Neural cell (in vitro differentiated cells): ENCODE measurements around the gene MEGF11. TPM values are rescaled to one million over a fixed set of nuclear protein-coding genes. Genes with fewer than 3 reads are reported as not detected.

Experiments used
- H2AFZ ChIP-seq: fragments of 200-600, 300-800 bp; sonication (generic), shearing (Covaris generic); 2 replicates; pipeline ENCODE4 v1.6.0; 2014; ENCODE audit warnings: low read depth, mild to moderate bottlenecking, antibody characterized with exemption, low read length, moderate library complexity
- H3F3A ChIP-seq: fragments of 200-600 bp; shearing (Covaris generic); 2 replicates; pipeline ENCODE4 v1.6.1; 2016; ENCODE audit warnings: mild to moderate bottlenecking, moderate library complexity, mixed read lengths, antibody characterized with exemption, low read length; ENCODE audit not compliant: insufficient read depth, poor library complexity, severe bottlenecking
- H3K27ac ChIP-seq: fragments of 200-600, 300-800 bp; sonication (generic), shearing (Covaris generic); 2 replicates; pipeline ENCODE4 v1.5.1; 2014; ENCODE audit warnings: mild to moderate bottlenecking, low read length, moderate library complexity
- H3K27me3 ChIP-seq: fragments of 300-800, 200-600 bp; sonication (generic), shearing (Covaris generic); 2 replicates; pipeline ENCODE4 v1.6.0; 2014; ENCODE audit warnings: mild to moderate bottlenecking, low read depth, low read length, moderate library complexity; ENCODE audit not compliant: insufficient read depth
- H3K36me3 ChIP-seq: fragments of 300-800, 200-600 bp; sonication (generic), shearing (Covaris generic); 2 replicates; pipeline ENCODE4 v1.5.1; 2014; ENCODE audit warnings: mild to moderate bottlenecking, antibody characterized with exemption, low read length, moderate library complexity; ENCODE audit not compliant: insufficient read depth
- H3K4me2 ChIP-seq: fragments of 300-800, 200-600 bp; sonication (generic), shearing (Covaris generic); 2 replicates; pipeline ENCODE4 v1.6.0; 2014; ENCODE audit warnings: mild to moderate bottlenecking, low read length
- H3K4me3 ChIP-seq: fragments of 300-800, 200-600 bp; sonication (generic), shearing (Covaris generic); 2 replicates; pipeline ENCODE4 v1.5.1; 2014; ENCODE audit warnings: mild to moderate bottlenecking, low read length, moderate library complexity
- H3K79me2 ChIP-seq: fragments of 200-600 bp; shearing (Covaris generic); replicated peaks from 2 replicates; pipeline ENCODE4 v1.6.0; 2014; ENCODE audit warnings: mild to moderate bottlenecking, low read length, moderate library complexity; ENCODE audit not compliant: insufficient read depth
- H3K9ac ChIP-seq: fragments of 300-800, 200-600 bp; sonication (generic), shearing (Covaris generic); 2 replicates; pipeline ENCODE4 v1.6.1; 2016; ENCODE audit warnings: mild to moderate bottlenecking, low read length, mixed read lengths
- H3K9me2 ChIP-seq: fragments of 200-600 bp; shearing (Covaris generic); 2 replicates; pipeline ENCODE4 v1.6.1; 2016; ENCODE audit warnings: mild to moderate bottlenecking, low read length, mixed read lengths; ENCODE audit not compliant: insufficient read depth
- H3K9me3 ChIP-seq: fragments of 200-600, 300-800 bp; sonication (generic), shearing (Covaris generic); 2 replicates; pipeline ENCODE4 v1.6.1; 2016; ENCODE audit warnings: mild to moderate bottlenecking, mixed run types, low read length, moderate library complexity, mixed read lengths
- H4K20me1 ChIP-seq: fragments of 200-600 bp; shearing (Covaris generic); 2 replicates; pipeline ENCODE4 v1.6.1; 2016; ENCODE audit warnings: mild to moderate bottlenecking, mixed run types; ENCODE audit not compliant: insufficient read depth
- EP300 ChIP-seq: fragments of 450-650 bp; conservative IDR thresholded peaks from 2 replicates; pipeline ENCODE4 v1.6.1; 2014; ENCODE audit warnings: antibody characterized with exemption, mild to moderate bottlenecking, moderate library complexity; ENCODE audit not compliant: poor library complexity, severe bottlenecking
- EZH2 ChIP-seq: fragments of 200-600, 300-800 bp; shearing (Covaris generic), sonication (generic); IDR thresholded peaks from 2 replicates; pipeline ENCODE4 v1.6.1; 2014; ENCODE audit warnings: antibody characterized with exemption, low read length, borderline replicate concordance, mild to moderate bottlenecking; ENCODE audit not compliant: insufficient read depth, poor library complexity, severe bottlenecking
- MXI1 ChIP-seq: fragments of 450-650 bp; conservative IDR thresholded peaks from 2 replicates; pipeline ENCODE4 v1.6.1; 2014; ENCODE audit warnings: antibody characterized with exemption, mild to moderate bottlenecking; ENCODE audit not compliant: poor library complexity, severe bottlenecking
- POLR2AphosphoS5 ChIP-seq: IDR thresholded peaks from 2 replicates; pipeline ENCODE4 v1.6.1; 2012
- RAD21 ChIP-seq: fragments of 450-650 bp; conservative IDR thresholded peaks from 2 replicates; pipeline ENCODE4 v1.6.1; 2014; ENCODE audit warnings: antibody characterized with exemption, mild to moderate bottlenecking, moderate library complexity
- SMC3 ChIP-seq: fragments of 450-650 bp; conservative IDR thresholded peaks from 2 replicates; pipeline ENCODE4 v1.6.1; 2014; ENCODE audit warnings: antibody characterized with exemption, mild to moderate bottlenecking, moderate library complexity; ENCODE audit not compliant: poor library complexity
- TAF1 ChIP-seq: IDR thresholded peaks from 2 replicates; pipeline ENCODE4 v1.6.1; 2012; ENCODE audit warnings: low read depth
- polyA plus RNA-seq: library from polyadenylated mRNA; depleted of rRNA; stranded (reverse); fragments of >200 nt; gene quantifications from 2 replicates; pipeline ENCODE4 v1.2.3, GENCODE V29; 2014
- TF ChIP-seq, protein P1 (sequence below): IDR thresholded peaks from 2 replicates; pipeline ENCODE4 v1.6.1; 2012; ENCODE audit warnings: borderline replicate concordance
- TF ChIP-seq, protein P2 (sequence below): fragments of 450-650 bp; IDR thresholded peaks from 2 replicates; pipeline ENCODE4 v1.5.1; 2014; ENCODE audit warnings: antibody characterized with exemption, mild to moderate bottlenecking, moderate library complexity; ENCODE audit not compliant: poor library complexity, severe bottlenecking

Gene MEGF11
- polyA plus RNA-seq, 1 donor from 2014 or later = 0.64 TPM

DNA sequence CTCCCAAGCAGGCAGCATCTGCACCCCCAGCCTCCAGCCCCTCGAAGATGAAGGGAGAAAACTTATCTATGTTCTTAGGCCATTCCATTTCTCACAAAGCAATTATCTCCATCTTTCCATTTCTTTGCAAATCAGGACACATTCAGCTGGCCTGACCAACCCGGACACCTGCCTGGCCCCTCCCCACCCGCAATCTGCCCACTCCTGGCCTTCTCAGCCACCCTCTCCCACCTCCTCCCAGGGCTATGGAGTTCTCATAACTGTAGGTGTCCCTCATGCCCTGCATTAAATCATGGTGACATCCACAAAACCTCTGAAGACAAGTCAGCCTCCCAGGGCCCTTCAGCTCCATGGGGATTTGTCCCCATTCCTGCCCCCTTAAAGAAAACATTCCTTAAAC is 119.3 kb downstream of the MEGF11 start:
- no peaks in the 10 kb centered on the region for H3K36me3 ChIP-seq
- H3K9ac ChIP-seq = no peak overlapping the region
- no peak overlapping the region for H2AFZ ChIP-seq
- H3F3A ChIP-seq = no peaks in the 10 kb centered on the region
- no peak overlapping the region for H3K27ac ChIP-seq
- no peaks in the 10 kb centered on the region for H3K9me2 ChIP-seq
- no peak overlapping the region for H3K4me3 ChIP-seq
- H3K9me3 ChIP-seq = no peaks in the 10 kb centered on the region
- H3K79me2 ChIP-seq = no peaks in the 10 kb centered on the region
- no peaks in the 10 kb centered on the region for H4K20me1 ChIP-seq
- H3K4me2 ChIP-seq = no peak overlapping the region
- H3K27me3 ChIP-seq = no peaks in the 10 kb centered on the region
- no peak for TF ChIP-seq EP300
- TF ChIP-seq SMC3 = no peak
- TF ChIP-seq RAD21 = no peak
- TF ChIP-seq, protein P1, sequence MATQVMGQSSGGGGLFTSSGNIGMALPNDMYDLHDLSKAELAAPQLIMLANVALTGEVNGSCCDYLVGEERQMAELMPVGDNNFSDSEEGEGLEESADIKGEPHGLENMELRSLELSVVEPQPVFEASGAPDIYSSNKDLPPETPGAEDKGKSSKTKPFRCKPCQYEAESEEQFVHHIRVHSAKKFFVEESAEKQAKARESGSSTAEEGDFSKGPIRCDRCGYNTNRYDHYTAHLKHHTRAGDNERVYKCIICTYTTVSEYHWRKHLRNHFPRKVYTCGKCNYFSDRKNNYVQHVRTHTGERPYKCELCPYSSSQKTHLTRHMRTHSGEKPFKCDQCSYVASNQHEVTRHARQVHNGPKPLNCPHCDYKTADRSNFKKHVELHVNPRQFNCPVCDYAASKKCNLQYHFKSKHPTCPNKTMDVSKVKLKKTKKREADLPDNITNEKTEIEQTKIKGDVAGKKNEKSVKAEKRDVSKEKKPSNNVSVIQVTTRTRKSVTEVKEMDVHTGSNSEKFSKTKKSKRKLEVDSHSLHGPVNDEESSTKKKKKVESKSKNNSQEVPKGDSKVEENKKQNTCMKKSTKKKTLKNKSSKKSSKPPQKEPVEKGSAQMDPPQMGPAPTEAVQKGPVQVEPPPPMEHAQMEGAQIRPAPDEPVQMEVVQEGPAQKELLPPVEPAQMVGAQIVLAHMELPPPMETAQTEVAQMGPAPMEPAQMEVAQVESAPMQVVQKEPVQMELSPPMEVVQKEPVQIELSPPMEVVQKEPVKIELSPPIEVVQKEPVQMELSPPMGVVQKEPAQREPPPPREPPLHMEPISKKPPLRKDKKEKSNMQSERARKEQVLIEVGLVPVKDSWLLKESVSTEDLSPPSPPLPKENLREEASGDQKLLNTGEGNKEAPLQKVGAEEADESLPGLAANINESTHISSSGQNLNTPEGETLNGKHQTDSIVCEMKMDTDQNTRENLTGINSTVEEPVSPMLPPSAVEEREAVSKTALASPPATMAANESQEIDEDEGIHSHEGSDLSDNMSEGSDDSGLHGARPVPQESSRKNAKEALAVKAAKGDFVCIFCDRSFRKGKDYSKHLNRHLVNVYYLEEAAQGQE = no peak
- TF ChIP-seq POLR2AphosphoS5 = no peak
- TF ChIP-seq MXI1 = no peak
- TF ChIP-seq, protein P2, sequence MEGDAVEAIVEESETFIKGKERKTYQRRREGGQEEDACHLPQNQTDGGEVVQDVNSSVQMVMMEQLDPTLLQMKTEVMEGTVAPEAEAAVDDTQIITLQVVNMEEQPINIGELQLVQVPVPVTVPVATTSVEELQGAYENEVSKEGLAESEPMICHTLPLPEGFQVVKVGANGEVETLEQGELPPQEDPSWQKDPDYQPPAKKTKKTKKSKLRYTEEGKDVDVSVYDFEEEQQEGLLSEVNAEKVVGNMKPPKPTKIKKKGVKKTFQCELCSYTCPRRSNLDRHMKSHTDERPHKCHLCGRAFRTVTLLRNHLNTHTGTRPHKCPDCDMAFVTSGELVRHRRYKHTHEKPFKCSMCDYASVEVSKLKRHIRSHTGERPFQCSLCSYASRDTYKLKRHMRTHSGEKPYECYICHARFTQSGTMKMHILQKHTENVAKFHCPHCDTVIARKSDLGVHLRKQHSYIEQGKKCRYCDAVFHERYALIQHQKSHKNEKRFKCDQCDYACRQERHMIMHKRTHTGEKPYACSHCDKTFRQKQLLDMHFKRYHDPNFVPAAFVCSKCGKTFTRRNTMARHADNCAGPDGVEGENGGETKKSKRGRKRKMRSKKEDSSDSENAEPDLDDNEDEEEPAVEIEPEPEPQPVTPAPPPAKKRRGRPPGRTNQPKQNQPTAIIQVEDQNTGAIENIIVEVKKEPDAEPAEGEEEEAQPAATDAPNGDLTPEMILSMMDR = no peak
- TF ChIP-seq EZH2 = no peak
- TF ChIP-seq TAF1 = no peak

DNA sequence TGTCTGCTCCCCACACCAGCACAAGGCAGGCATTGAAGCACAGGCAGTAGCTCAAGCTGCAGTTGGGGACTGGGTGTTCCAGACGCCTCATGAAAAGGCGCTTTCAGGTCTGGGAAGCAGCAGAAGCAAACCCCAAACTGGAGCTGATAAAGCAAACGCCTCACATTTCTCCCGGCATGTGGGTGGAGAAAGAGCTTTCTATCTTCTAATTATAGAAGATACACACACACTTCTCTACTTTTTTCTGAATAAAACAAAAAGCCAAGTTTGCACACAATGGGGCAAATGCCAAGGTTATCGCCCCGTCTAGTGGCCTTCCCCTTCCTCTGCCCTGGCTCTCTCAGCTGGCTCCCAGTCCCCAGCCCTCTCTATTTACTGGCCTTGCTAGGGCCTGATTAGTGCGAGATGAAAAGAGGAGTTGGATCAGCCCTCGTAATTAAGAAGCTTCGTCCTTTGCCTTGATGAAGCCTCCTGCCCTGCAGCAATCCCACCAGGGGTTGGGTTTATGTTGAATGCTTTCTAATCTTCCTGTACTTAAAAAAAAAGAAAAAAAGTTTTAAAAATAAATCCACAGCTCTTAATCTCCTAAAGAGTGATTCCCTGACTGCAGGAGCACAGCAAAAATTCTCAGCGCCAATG is 120.2 kb downstream of the MEGF11 start:
- Histone ChIP-seq H3K36me3 (no peaks in the 10 kb centered on the region), H3K9ac (no peak overlapping the region), H3K27me3 (no peaks in the 10 kb centered on the region), H3K4me2 (no peak overlapping the region), H2AFZ (no peak overlapping the region), H3K9me2 (no peaks in the 10 kb centered on the region), H3K9me3 (no peaks in the 10 kb centered on the region), H3K4me3 (no peak overlapping the region), H3K79me2 (no peaks in the 10 kb centered on the region), H3F3A (no peaks in the 10 kb centered on the region), H3K27ac (no peak overlapping the region), H4K20me1 (no peaks in the 10 kb centered on the region)
- TF ChIP-seq RAD21 = no peak
- no peak for TF ChIP-seq POLR2AphosphoS5
- no peak for TF ChIP-seq EZH2
- no peak for TF ChIP-seq EP300
- no peak for TF ChIP-seq TAF1
- TF ChIP-seq, protein P2 = no peak
- TF ChIP-seq, protein P1 = no peak
- no peak for TF ChIP-seq SMC3
- no peak for TF ChIP-seq MXI1
